ENCODE measurements around the gene EPHX1.

EPHX1 gene

GRCh38 chr1:225859151-225859550 is 49.2 kb downstream of the EPHX1 start:
- no peak overlapping the region for H3K4me3 ChIP-seq (replicated peaks; ENCODE audit: low read depth, low read length)
- no peak for TF ChIP-seq CTCF (IDR thresholded peaks at IDR 0.05; ENCODE audit: low read depth, low read length, missing control alignments)
- no peak for DNase-seq (ENCODE audit: extremely low read depth, low read depth)

- no peak for DNase-seq (ENCODE audit: extremely low read depth, low read depth)
- no peak for TF ChIP-seq CTCF (IDR thresholded peaks at IDR 0.05; ENCODE audit: low read depth, low read length, missing control alignments)
Measured at GRCh38 chr1:225860107-225860506, 50.2 kb downstream of the EPHX1 start.

GRCh38 chr1:225860876-225861441 is 51.0 kb downstream of the EPHX1 start:
- no peak for DNase-seq (ENCODE audit: extremely low read depth, low read depth)
- no peak overlapping the region for H3K4me3 ChIP-seq (replicated peaks; ENCODE audit: low read depth, low read length)
- TF ChIP-seq CTCF (IDR thresholded peaks at IDR 0.05; ENCODE audit: low read depth, low read length, missing control alignments), result no peak

More at GRCh38 chr1:225860107-225860506, 50.2 kb downstream of the EPHX1 start:
- no peak overlapping the region for H3K4me3 ChIP-seq (replicated peaks; ENCODE audit: low read depth, low read length)

GRCh38 chr1:225861834-225862580 is 52.1 kb downstream of the EPHX1 start:
- H3K4me3 ChIP-seq (replicated peaks; ENCODE audit: low read depth, low read length), result no peak overlapping the region
- no peak for TF ChIP-seq CTCF (IDR thresholded peaks at IDR 0.05; ENCODE audit: low read depth, low read length, missing control alignments)
- no peak for DNase-seq (ENCODE audit: extremely low read depth, low read depth)

- TF ChIP-seq CTCF (IDR thresholded peaks at IDR 0.05; ENCODE audit: low read depth, low read length, missing control alignments), result no peak
- no peak for DNase-seq (ENCODE audit: extremely low read depth, low read depth)
- H3K4me3 ChIP-seq (replicated peaks; ENCODE audit: low read depth, low read length), result no peak overlapping the region
Measured at GRCh38 chr1:225862581-225862950, 52.6 kb downstream of the EPHX1 start.

- TF ChIP-seq CTCF (IDR thresholded peaks at IDR 0.05; ENCODE audit: low read depth, low read length, missing control alignments), result no peak
- no peak for DNase-seq (ENCODE audit: extremely low read depth, low read depth)
Measured at GRCh38 chr1:225863167-225863566, 53.2 kb downstream of the EPHX1 start.

More at GRCh38 chr1:225863167-225863566, 53.2 kb downstream of the EPHX1 start:
- H3K4me3 ChIP-seq (replicated peaks; ENCODE audit: low read depth, low read length), result no peak overlapping the region

Data from HFF-Myc (cell line).